ENCODE results near the gene CAMK1D. TPM values are rescaled to one million over a fixed set of nuclear protein-coding genes. Genes with fewer than 3 reads are reported as not detected.
A peak's percentile ranks its signal among the peaks of the same experiment; 100 is the strongest.

Gene CAMK1D
- total and polyA plus RNA-seq, 10 of the 15 experiments (the other 5 are each of a cell fraction or from before 2014, with no cell fraction given) = 2.1 to 35.5 (median 14.7) TPM

DNA sequence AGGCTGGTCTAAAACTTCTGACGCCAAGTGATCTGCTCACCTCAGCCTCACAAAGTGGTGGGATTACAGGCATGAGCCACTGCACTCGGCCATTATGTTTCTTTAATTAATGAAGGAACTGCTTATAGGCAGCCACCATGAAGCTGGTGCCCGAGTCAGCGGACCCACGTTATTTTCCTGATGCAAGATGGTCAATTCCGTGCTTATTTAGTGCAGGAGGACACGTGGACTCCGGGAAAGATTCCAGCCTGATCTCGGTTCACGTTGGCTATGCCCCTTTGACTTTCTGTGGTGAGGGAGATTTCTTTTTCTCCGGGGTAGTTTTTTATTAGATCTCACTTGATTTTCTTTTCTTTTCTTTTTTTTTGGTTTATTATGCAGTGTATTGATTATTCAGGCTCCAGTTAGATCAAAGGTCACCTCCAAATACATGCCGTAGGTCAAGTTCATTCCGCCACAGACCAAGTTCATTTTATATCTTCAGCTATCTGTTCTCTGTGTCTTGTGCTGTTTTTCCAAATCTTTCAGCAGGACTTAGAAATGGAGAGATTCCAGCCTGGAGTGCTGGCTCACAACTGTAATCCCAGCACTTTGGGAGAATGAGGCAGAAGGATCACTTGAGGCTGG lies 8.3 kb downstream of the CAMK1D start (continued):
- TF ChIP-seq, protein P1, sequence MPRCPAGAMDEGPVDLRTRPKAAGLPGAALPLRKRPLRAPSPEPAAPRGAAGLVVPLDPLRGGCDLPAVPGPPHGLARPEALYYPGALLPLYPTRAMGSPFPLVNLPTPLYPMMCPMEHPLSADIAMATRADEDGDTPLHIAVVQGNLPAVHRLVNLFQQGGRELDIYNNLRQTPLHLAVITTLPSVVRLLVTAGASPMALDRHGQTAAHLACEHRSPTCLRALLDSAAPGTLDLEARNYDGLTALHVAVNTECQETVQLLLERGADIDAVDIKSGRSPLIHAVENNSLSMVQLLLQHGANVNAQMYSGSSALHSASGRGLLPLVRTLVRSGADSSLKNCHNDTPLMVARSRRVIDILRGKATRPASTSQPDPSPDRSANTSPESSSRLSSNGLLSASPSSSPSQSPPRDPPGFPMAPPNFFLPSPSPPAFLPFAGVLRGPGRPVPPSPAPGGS (IDR thresholded peaks at IDR 0.05; ENCODE audit: borderline replicate concordance, insufficient read depth, low read depth, low read length, poor library complexity, severe bottlenecking) = no peak
- TF ChIP-seq SUPT20H (IDR thresholded peaks at IDR 0.05; ENCODE audit: borderline replicate concordance, control insufficient read depth, low read depth, low read length) (no peak), HDAC2 (IDR thresholded peaks at IDR 0.05) (no peak)

GRCh38 chr10:12358863-12359564 lies 9.7 kb downstream of the CAMK1D start:
- CTCF ChIA-PET = interaction anchor here (0.6 to 1.0 kb wide), 3 partner anchors 32 to 95 kb away, joined by 3 to 4 read pairs (median 3); no protein-coding TSS in a partner anchor
- intact Hi-C loops (cut with micrococcal nuclease; ENCODE audit: unreplicated experiment) (loop anchor here (10.0 kb wide), 2 partner anchors 126 to 356 kb away; no protein-coding TSS in a partner anchor), in situ Hi-C loops (cut with MboI) (no loop called here)
- SMC1A ChIA-PET (ENCODE audit: uncharacterized antibody, unreplicated experiment) = interaction anchor here (0.6 to 2.0 kb wide), 10 partner anchors 8 to 298 kb away, joined by 3 to 11 read pairs (median 4); partner anchors contain the start of gene CAMK1D
- H3K4me3 ChIP-seq = no peak overlapping the region
- BruUV-seq (replicated peaks) = no TSS peak
- TF ChIP-seq TBL1XR1 (IDR thresholded peaks at IDR 0.05; ENCODE audit: low read depth, low read length) (0 out of 2 replicates have a peak, but pooled peaks have one; percentile 19), RUNX3 (IDR thresholded peaks at IDR 0.05; ENCODE audit: low read length) (peak; percentile 21; the same call in 1 of the 2 replicates), IKZF1 (conservative IDR thresholded peaks at IDR 0.05) (peak; percentile 6; the same call in 1 of the 2 replicates), PAX5 (IDR thresholded peaks at IDR 0.05; ENCODE audit: borderline replicate concordance, low read depth, low read length) (0 out of 2 replicates have a peak, but pooled peaks have one; percentile 14), MLLT1 (IDR thresholded peaks at IDR 0.05) (no peak; the same call in 1 of the 2 replicates), BHLHE40 (IDR thresholded peaks at IDR 0.05; ENCODE audit: borderline replicate concordance in 1 of 2, low read depth in 2 of 2, low read length in 1 of 2) (peak; percentile 67 to 76; a peak in 3 of 4 replicates), SP1 (IDR thresholded peaks at IDR 0.05; ENCODE audit: low read depth, low read length) (no peak)
- no peaks in the 10 kb centered on the region for H4K20me1 ChIP-seq (ENCODE audit: control insufficient read depth, insufficient read depth)
- POLR2A ChIA-PET = interaction anchor here (0.8 to 2.3 kb wide), 3 partner anchors 9 to 126 kb away, joined by 3 to 8 read pairs (median 5); partner anchors contain the start of gene CAMK1D
- H3K9me3 ChIP-seq (replicated peaks; ENCODE audit: control insufficient read depth, insufficient read depth, low read length) = no peaks in the 10 kb centered on the region; the same call in 2 of the 3 replicates
- DNase-seq (ENCODE audit: low read depth, low spot score) = no peak
- no peaks in the 10 kb centered on the region for H3K36me3 ChIP-seq (ENCODE audit: control insufficient read depth in 2 of 2, insufficient read depth in 2 of 2, low read length in 1 of 2)
- H2AFZ ChIP-seq (ENCODE audit: control insufficient read depth, low read depth, low read length) = no peak overlapping the region
- no peak overlapping the region for H3K9ac ChIP-seq (ENCODE audit: control insufficient read depth, insufficient read depth, low read length)
- FAIRE-seq = no peak
- H3K4me2 ChIP-seq (ENCODE audit: control insufficient read depth, insufficient read depth) = no peak overlapping the region
- RAD21 ChIA-PET (ENCODE audit: unreplicated experiment) = interaction anchor here (0.6 to 1.3 kb wide), 4 partner anchors 8 to 91 kb away, joined by 3 to 4 read pairs (median 3); no protein-coding TSS in a partner anchor
- H3K4me1 ChIP-seq (ENCODE audit: control insufficient read depth, insufficient read depth, low read length) = peaks cover 23% of the 10 kb centered on the region
- peak; percentile 51 for ATAC-seq
- H3K27ac ChIP-seq (ENCODE audit: control insufficient read depth, insufficient read depth) = no peak overlapping the region
- 49% methylated on average over 10 of the region's 11 CpGs for WGBS (ENCODE audit: insufficient coverage, insufficient replicate concordance, low lambda C conversion rate, missing lambda C conversion rate)
- peaks cover 33% of the 10 kb centered on the region for H3K79me2 ChIP-seq (ENCODE audit: control insufficient read depth, insufficient read depth, low read length)
- H3K27me3 ChIP-seq (replicated peaks in 1 of 2; ENCODE audit: control insufficient read depth in 2 of 2, insufficient read depth in 2 of 2, low read length in 1 of 2) = no peaks in the 10 kb centered on the region

All from GM12878 (cell line).